Stimulated activated CD8-positive, alpha-beta memory T cell treated with anti-CD3 and anti-CD28 coated beads, Interleukin-7, amount 100 ng/mL, for 4 hours (primary cell): ENCODE data around the gene VANGL1.
A peak's percentile ranks its signal among the peaks of the same experiment; 100 is the strongest.

ENCODE experiments used
- DNase-seq, 2 donors: peaks; one replicate each; pipeline ENCODE4 v3.0.0-alpha.2; 2020; ENCODE audit warnings: low read depth in 2 of 2

Gene VANGL1

DNA sequence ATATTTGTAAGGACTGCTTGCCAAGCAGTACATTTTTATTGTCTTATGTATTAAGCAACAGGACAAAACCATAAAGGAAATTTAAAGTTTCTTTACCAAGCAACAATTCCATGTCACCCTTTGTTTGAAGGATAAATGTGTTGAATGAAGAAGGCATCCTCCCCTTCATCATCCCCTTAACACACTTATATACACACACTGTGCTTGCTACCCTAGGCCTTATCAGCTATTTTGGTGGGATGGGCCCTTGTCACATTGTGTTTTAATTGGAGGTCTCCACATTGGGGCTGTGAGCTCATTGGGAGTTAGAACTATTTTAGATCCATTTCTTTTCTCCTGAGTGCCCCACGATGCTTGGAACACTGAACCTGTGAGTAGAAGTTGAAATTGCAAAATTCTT lies 1.9 kb downstream of the VANGL1 start:
- DNase-seq, result no peak

DNA sequence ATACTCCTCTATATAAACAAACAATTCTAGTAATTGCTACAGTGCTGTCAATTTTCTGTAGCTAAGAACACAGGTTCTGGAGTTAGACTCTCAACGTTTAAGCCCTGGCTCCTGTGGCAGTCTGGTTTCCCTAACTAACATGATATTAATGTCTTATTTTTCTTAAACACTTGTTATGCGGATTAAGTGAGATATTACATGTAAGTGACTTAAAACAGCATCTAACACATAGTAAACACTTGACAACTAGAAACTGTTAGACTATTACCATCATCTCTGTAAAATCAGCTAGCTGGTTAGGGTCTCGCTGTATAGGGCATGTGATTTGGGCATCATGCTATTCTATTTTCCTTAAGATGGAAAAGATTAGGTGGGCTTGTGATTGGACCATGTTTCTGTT lies 2.3 kb downstream of the VANGL1 start:
- no peak for DNase-seq

DNA sequence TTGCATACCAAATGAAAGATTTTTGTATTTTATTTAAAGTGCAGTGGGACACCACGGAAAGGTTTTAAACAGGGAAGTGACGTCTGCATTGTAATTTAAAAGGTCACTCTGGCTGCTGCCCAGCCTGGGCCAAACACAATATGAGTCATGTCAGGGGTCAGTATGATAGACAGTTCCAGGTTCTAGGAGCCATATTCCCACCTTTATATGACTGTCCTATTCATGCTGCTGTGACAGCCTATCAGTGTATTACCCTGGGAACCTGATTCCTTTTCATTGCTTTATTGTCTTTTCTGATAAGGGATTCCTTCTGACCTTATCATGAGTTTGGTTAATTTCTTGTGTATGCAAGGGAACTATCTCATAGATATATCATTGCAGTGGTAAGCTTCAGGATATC lies 5.3 kb downstream of the VANGL1 start:
- DNase-seq, result no peak

DNA sequence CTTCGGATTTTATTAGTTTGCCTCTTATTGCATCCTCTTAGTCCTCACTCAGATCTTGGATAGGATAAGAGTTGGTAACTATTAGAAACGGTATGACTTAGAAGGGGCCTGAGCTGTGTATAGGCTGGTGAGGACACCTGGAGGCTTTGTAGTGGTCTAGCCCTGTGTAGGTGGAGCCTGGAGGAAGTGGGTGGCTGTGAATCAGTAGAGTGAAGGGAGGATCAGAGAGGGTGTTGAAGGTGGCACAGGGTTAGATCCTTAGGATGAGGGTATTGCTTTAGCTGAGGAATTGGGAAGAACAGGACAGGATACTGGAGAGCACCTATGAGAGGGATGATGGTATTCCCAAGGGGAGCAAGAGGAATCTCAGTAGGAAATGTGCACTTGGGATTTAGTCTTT lies 5.7 kb downstream of the VANGL1 start:
- DNase-seq, result peak in 1 of 2 donors; percentile 18

DNA sequence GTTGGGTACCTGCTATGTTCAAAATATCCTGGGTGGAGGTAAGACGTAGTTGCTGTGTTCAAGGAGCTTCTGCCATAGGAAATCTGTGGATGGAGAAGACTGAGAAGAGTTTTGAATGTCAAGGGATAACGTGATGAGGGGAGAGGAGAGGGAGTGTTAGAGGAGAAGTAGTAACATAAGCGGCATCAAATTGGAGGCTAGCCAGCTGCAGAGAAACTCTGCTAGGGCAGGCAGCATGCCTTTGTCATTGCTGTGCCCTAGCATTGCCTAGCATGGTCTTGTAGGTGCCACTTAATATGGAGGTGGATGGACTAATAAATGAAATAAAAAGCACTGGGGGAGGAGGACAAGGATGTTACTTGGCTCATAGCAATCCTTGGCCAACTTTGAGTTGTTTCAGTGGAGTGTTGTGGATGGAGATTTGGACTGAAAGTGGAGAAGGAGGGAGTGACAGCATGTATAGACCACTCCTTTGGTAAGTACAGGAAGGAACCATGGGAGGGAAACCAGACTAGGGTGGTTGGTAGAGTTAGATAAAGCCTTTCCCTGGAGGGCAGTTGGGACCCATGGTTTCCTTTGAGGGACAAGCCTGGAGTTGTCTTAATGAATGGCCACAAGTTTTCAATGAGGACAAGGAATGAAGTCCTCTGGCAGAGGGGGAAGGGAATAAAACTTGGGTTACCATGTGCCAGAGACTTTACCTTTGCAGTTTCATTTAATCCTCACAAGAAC lies 6.3 kb downstream of the VANGL1 start:
- DNase-seq, result no peak

DNA sequence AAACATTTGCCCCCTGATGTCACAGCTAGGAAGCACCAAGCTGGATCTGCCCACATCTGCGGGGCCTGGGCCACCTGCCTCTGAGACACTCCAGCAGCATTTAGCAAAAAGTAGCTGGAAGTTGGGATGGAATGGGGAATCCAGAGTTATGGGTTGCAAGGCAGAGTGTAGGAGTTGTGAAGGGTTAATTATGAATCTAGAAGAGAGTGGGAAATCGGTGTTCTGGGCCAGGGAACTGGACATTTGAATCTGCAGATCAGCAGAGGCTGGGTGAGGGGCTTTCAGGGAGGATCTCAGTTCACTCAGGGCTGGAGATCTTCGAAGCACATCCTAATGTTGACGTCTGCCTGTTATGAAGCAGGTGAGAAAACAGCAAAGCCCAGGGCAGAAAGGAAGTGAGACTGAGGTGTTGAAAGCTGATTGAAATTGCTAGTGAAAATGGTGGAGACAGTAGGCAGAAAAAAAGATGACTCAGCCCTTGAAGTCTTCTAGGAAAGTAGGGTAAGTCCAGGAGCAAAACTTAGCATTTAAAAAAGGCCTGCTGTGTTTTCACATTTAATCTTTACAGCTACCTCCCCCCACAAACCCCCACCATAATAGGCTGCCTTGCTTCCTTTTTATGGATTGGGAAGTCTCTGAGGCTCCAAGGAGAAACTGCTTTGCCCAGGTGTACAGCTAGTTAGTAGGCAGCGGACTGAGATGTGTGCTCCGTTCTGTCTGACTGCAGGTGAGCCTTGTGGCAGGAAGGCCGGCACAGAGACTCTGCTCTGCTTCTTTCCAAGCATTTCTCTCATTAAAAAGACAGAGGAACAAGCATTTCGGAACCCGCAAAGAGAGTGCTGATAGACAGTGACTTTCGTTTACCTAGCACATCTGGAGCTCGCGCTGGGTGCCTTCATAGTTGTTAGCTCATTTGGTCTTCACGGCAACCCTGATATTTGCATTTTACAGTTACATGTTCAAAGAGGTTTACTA lies 7.2 kb downstream of the VANGL1 start:
- DNase-seq, result no peak

DNA sequence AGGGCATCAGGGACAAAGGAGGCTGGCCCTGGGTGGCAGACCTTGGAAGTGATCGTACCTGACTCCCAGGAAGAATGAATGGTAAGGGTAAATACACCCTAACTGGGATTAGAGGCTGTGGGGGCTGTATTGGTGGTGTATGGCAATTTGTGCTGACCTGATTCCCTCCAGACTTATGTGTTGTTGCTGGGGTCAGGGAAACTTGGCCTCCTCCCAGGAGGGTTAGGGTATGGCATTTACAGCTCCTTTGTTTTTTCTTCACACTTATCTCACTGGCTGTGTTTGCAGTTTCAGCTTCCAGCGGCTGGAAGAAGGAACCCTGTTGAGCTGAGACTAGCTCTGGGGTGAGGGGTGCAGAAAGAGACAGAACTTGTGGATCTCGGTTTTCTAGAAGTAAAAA lies 8.2 kb downstream of the VANGL1 start:
- no peak for DNase-seq

DNA sequence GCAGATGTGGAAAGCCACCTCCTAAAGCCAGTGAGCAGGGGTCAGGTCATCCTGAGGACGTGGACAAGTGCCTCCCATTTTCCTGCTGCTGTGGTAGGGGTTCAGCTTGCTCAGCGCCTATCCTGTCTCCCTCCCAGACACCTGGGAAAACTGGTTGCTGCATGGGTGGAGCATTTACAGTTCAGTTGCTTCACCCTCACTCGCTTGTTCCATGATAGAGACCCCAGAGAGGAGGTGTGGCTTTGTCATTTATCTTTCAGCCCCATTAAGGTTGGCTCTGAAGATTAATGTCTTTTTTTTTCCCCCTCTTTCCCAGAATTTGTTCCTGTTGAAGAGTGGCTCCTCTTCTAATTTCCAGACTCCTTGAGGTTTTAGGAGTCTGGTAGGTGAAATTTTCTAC lies 9.2 kb downstream of the VANGL1 start:
- no peak for DNase-seq

DNA sequence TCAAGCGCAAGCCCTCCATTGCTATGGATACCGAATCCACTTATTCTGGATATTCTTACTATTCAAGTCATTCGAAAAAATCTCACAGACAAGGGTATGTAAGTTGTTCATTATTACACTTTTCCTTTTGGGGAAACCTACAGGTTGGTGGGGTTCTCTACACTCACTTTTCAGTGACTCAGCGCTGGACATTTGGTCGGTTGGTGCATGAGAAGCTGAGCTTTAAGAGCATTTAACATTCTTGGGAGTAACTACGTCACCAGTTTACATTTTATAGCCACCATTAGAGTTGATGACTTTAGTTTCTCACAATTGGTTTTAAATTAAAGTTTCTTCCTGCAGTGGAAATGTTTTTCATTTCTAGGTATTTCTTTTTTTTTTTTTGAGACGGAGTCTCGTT lies 9.6 kb downstream of the VANGL1 start:
- DNase-seq, result no peak

DNA sequence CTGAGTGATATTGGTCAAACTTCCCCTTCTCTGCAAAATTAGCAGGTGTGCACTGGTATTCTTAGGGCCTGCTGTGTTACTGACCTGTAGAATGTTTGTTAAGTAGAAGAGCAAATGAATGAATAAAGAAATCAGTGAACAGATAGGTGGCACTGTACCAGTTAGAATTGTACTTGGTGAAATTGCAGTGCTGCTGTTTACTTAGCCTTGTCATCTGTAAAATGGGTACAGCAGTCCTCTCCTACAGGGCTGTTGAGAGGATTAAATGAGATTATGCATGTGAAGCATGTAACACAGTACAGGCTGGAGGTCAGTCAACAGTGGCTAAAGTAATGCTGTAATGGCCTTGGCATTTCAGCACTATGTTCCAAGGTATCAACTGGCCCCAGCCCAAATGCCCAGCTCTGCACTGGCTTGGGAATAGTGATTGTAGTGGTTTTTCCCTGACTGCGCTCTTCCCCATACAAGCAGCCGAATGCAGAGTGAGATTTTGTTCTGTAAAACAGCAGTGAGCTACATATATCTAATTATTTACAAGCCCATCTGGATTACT lies 10.5 kb downstream of the VANGL1 start:
- DNase-seq, result no peak

DNA sequence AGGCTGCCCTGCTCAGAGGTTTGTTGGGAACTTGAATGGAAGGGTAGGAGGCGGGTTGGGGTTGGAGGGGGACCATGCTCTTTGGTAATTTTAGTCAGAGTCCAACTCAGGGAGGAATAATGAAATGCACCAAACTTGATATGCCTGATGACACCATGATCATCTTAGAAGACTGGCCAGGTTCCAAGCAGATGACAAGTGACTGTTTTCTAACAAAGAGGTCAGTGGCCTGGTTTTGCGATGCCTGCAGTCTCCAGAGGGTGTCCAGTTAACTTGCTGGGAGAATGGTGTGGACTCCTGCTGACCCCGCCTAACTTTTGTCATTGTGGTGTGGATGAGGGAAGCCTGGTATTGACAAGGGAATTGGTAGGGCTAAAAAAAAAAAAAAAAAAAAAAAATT lies 12.4 kb downstream of the VANGL1 start:
- no peak for DNase-seq

DNA sequence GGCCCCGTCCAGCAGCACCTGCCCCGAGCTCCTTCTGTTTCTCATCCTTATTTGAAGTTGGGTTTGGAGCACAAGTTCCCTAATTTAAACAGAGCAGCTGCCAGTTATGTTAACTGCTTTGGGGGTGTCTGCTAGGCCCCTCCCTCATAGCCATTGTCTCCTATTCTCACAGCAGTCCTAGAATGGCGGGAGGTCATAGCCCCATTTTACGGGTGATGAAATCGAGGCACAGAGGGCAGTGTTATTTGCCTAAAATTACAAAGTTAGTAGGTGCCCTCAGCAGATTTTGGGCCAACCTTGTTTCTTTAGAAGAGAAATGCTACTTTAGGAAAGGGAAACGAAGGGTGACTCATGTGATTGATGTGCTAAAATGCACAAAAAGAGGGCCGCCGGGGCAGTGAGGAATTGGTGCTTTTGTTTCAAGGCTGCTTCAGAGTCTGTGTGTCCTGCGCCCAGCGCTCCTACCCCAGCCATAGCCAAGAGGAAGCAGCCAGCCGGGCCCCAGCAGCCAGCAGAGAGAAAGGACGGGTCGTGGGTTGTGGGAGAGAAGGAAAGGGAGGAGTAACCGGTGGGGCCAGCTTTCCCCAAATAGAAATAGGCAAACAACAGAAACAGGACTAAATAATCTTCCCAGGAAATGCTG lies 13.0 kb downstream of the VANGL1 start:
- no peak for DNase-seq

DNA sequence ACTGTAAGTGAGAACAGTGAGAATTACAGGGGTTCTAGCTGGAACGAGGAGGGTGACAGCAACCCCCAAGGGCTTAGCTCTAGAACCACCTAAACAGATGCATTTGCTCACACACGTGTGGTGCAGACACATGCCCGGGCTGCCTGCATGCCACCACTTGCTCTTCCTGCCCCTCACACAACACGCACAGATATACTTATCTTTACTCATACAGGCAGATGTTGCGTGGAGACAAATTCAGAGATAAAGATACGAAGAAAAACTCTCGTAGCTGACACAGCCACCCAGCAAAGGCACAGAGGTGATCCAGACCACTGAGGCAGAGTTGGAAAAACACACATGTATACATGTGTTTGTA lies 13.5 kb downstream of the VANGL1 start:
- no peak for DNase-seq

DNA sequence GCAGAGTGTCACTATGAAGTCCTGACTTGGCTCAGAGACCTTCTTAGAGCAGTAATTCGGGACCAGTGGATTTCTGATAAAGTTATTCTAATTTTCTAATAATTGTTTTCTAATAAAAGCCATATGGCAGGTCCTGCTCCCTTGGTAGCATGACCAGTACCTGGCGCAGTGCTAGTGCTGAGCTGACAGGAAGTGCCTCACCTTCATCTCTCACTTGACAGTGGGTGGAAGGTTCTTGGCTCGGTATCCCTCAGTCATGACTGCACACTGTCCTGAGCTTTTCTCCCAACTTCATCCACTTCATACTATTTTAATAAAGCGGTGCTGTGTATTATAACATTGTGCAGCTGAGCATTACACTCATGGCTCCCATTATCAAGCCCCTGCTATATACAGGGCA lies 14.1 kb downstream of the VANGL1 start:
- no peak for DNase-seq

DNA sequence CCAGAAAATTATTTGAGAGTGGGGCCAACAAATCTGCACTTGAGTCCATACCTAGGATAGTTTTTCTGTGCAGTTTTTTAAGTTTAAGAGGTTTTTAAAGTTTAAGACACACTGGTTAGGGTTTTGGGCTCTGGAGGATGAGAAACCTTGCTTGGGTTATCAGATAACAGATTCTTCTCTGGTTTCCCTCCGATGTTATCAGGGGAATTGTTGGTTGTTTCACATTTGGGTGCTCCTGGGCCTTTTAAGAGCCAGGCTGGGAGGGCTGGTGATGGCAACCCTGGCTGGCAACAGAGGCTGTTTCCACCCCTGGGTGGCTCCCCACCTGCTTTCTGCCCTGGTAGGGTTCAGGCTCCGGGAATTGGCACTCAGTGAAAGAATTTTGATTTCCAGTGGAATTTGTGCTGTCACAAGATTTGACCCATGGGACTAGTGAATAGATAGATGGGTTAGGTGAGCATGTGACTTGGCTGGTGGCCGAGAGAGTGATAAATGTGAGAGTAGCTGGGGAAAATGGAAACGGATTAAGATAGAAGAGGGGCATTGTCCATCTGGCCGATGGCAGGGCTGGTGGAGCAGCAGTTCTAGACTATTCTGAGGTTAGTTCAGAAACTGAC lies 14.8 kb downstream of the VANGL1 start:
- DNase-seq, result no peak

DNA sequence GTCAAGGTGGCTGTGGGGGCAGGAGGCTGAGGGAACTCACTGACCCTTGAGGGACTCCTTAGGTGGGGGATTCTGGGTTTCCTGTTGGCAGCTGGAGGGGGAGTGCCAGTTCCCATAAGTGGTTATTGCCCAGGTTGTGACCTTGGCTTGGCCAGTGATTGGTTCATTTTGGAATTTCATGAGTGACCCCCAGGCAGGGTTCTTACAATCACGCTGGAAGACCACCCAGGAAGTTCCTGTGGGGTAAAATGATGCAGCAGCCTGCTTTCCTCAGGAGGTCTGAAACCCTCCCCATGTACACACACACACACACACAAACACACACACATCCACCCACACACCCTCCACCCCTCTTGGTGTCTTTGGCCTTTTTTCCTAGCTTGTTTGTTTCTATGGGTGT lies 16.9 kb downstream of the VANGL1 start:
- DNase-seq, result no peak

DNA sequence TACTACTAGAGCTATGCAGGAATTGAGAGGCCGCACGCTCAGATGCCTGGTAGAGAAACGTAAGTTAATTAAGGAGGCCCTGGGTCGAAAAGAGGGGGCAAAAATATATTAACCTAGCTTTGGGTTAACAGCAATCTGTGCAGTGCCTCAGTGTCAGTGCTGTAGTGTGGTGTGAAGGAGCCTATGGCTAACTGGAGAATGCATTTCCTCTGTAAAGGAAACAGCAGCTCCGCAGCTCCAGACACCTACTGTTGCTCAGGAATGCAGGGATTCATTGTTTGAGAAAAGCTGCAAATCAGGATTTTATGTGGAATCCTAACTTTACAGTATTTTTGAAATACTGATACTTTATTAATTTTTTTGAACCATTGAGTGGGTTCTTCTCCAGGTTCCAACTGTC lies 18.4 kb downstream of the VANGL1 start:
- DNase-seq, result no peak

DNA sequence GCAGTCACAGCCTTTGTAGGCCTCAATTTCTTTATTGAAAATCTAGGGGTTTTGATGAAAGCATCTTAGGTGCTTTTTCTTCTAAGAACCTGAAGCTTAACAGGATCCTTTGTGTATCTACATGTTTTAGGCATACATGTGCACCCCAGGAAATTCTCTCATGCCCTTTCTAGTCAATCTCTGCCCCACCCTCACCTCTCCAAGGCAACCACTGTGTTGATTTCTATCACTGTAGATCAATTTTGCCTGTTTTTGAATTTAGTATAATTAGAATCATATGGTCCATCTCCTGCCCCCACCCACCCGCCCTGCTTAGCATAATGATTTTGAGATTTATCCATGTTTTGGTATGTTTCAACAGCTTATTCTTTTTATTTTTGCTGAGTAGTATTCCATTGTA lies 19.4 kb downstream of the VANGL1 start:
- no peak for DNase-seq

DNA sequence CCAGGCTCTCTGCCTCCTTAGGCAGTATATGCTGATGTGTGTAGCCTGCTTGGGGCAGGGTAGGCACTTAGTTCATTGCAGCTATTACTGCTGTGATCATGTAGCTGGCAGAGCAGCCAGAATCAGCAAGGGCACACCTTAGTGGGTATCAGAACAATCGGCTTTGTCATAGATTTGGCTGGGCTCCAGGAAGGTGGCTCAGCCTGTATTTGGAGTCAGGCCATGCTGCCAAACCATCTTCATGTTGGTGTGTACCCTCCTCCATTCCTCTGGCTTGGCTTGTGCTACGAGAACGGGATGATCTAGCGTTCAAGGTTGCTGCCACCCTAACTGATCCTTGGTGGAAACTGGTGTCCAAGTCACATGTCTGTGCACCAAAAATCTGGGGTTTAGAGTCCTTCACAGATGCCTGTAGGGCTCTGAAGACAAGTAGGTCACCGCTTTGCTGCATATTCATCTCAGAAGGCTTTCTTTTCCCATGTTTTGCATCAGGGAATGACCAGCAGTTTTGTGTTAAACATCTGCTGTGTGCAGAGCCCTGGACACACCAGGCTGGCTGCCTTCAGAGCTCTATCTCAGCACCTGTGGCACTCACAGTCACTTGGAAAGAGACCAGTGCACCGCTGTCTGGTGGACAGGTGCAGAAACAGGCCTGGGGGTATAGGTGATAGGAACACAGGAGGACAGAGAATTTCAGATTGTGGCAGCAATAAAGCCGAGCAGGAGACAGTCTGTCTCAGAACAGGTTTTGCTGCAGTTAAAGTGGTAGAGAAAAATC lies 23.7 kb downstream of the VANGL1 start:
- DNase-seq, result no peak

DNA sequence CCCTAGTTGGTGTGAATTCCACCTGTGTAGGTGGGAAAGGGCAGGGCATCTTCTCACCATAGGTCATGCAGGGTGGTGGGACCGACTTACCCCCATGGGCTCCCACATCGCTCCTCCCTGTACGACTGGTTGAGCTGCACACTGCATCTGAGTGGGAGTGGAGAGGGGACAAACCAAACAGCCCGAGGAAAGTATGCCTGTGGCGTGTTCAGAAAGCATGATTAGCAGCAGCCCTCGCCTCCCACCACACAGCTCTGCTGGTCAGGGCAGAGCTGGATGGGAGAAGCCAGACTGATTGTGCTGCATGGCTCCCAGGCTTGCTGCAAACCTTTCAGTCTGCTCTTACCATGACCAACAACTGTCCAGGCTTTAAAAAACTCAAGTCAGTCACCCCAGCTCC lies 24.4 kb downstream of the VANGL1 start:
- no peak for DNase-seq

DNA sequence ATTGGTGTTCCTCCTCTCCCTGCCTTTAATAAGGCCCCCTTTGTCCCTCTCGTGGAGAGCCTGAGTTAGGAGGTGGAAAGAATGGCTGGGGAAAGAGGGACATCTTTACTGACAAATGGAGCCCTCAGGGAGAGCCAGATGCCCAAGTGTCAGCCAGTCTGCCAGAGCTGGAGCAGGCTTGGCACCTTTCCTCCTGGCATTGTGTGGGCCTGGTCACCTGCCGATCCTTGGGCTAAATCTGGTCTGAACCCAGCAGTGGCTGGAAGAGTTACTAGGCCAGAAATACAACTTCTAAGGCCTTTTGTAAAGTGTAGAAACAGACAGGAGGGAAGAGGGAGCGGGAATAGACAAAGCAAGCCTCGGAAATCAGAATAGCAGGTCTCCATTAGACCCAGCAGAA lies 24.9 kb downstream of the VANGL1 start:
- no peak for DNase-seq
